EL (cell line): ENCODE measurements around the gene DERA.
"Not testable (repeated sequence)": the region's sequence is repeated elsewhere in the genome, so short reads cannot be mapped to it uniquely, and the experiment has no call there.

ENCODE experiments used
- DNase-seq: peaks from one replicate; pipeline ENCODE4 v3.0.0-alpha.2; 2016

DERA gene

GRCh38 chr12:16014394-16014793 lies 103.3 kb downstream of the DERA start:
- DNase-seq: not testable (repeated sequence)

- no peak for DNase-seq
Measured at GRCh38 chr12:16016748-16017147, 105.6 kb downstream of the DERA start.

GRCh38 chr12:16018306-16018705 lies 107.2 kb downstream of the DERA start:
- no peak for DNase-seq

- no peak for DNase-seq
Measured at GRCh38 chr12:16019136-16019535, 108.0 kb downstream of the DERA start.

- DNase-seq: no peak
Measured at GRCh38 chr12:16020031-16020430, 108.9 kb downstream of the DERA start.

- DNase-seq: no peak
Measured at GRCh38 chr12:16021026-16021425, 109.9 kb downstream of the DERA start.

- DNase-seq: no peak
Measured at GRCh38 chr12:16021676-16022075, 110.5 kb downstream of the DERA start.

GRCh38 chr12:16027002-16027401 lies 115.9 kb downstream of the DERA start:
- no peak for DNase-seq

GRCh38 chr12:16030744-16031143 lies 119.6 kb downstream of the DERA start:
- no peak for DNase-seq

- no peak for DNase-seq
Measured at GRCh38 chr12:16034136-16034817, 123.1 kb downstream of the DERA start.

GRCh38 chr12:16036073-16036472 lies 124.9 kb downstream of the DERA start:
- no peak for DNase-seq

- no peak for DNase-seq
Measured at GRCh38 chr12:16037533-16037932, 126.4 kb downstream of the DERA start.

GRCh38 chr12:16043480-16043879 lies 132.3 kb downstream of the DERA start:
- DNase-seq: no peak

GRCh38 chr12:16046266-16046665 lies 135.1 kb downstream of the DERA start:
- no peak for DNase-seq

GRCh38 chr12:16048511-16048910 lies 137.4 kb downstream of the DERA start:
- no peak for DNase-seq

GRCh38 chr12:16056910-16057309 lies 145.8 kb downstream of the DERA start:
- DNase-seq: no peak

GRCh38 chr12:16057351-16057751 lies 146.2 kb downstream of the DERA start:
- not testable (repeated sequence) for DNase-seq

GRCh38 chr12:16062611-16063010 lies 151.5 kb downstream of the DERA start:
- DNase-seq: peak; percentile 9

- DNase-seq: no peak
Measured at GRCh38 chr12:16063726-16064125, 152.6 kb downstream of the DERA start.

- DNase-seq: no peak
Measured at GRCh38 chr12:16070113-16070512, 159.0 kb downstream of the DERA start.

- DNase-seq: no peak
Measured at GRCh38 chr12:16072678-16073077, 161.5 kb downstream of the DERA start.

- no peak for DNase-seq
Measured at GRCh38 chr12:16074894-16075293, 163.8 kb downstream of the DERA start.

- DNase-seq: no peak
Measured at GRCh38 chr12:16075887-16076286, 164.8 kb downstream of the DERA start.

- DNase-seq: peak; percentile 37
Measured at GRCh38 chr12:16076557-16076956, 165.4 kb downstream of the DERA start.

GRCh38 chr12:16076970-16077522 lies 165.9 kb downstream of the DERA start:
- no peak for DNase-seq
